Upper lobe of left lung (tissue), 6 donors: Measurements from ENCODE around the gene PDE4B. TPM values are rescaled to one million over a fixed set of nuclear protein-coding genes. Genes with fewer than 3 reads are reported as not detected.

Experiments used
- ATAC-seq, 2 donors: fragments of 200-7000 bp; cut with Tn5 transposase; one replicate each; pipeline ENCODE4 v1.9.1; 2022; ENCODE audit warnings: mild to moderate bottlenecking in 2 of 2, moderate library complexity in 2 of 2; ENCODE audit not compliant: low FRiP score in 2 of 2
- DNase-seq, 2 donors: peaks; one replicate each; pipeline ENCODE4 v3.0.0-alpha.2; 2019 to 2020
- H3K27ac ChIP-seq, 4 donors: fragments of 200-600 bp; sonication (generic); one replicate each; pipeline ENCODE4 v1.5.1; 2016 to 2019
- H3K27me3 ChIP-seq, 4 donors: fragments of 200-600 bp; sonication (generic); one replicate each; pipeline ENCODE4 v1.5.1; 2017 to 2019
- H3K36me3 ChIP-seq, 4 donors: fragments of 200-600 bp; sonication (generic); one replicate each; pipeline ENCODE4 v1.5.1; 2016 to 2019
- H3K4me1 ChIP-seq, 4 donors: fragments of 200-600 bp; sonication (generic); one replicate each; pipeline ENCODE4 v1.5.1; 2018 to 2019
- H3K4me3 ChIP-seq, 4 donors: fragments of 200-600 bp; sonication (generic); one replicate each; pipeline ENCODE4 v1.5.1; 2017 to 2019; ENCODE audit warnings: mild to moderate bottlenecking in 2 of 4, moderate library complexity in 1 of 4
- H3K9me3 ChIP-seq, 4 donors: fragments of 200-600 bp; sonication (generic); one replicate each; pipeline ENCODE4 v1.5.1; 2018 to 2019
- EP300 ChIP-seq, 4 donors: sonication (generic); formaldehyde crosslinking; IDR thresholded peaks; one replicate each; pipeline ENCODE4 v1.5.1; 2017; ENCODE audit warnings: antibody characterized with exemption in 4 of 4, control low read depth in 2 of 4
- POLR2A ChIP-seq, 4 donors: fragments of 450-650 bp; IDR thresholded peaks; one replicate each; pipeline ENCODE4 v1.5.1; 2016 to 2017; ENCODE audit warnings: antibody characterized with exemption in 4 of 4, mild to moderate bottlenecking in 2 of 4
- POLR2AphosphoS5 ChIP-seq, 2 donors: sonication (generic); formaldehyde crosslinking; IDR thresholded peaks; one replicate each; pipeline ENCODE4 v1.5.1; 2017; ENCODE audit warnings: antibody characterized with exemption in 2 of 2
- WGBS, 2 donors: methylation state at CpG; one replicate each; pipeline ENCODE4 v1.1.5; 2017 to 2018; 5-methylcytosine and 5-hydroxymethylcytosine counted together
- total RNA-seq, 6 donors: library from RNA; depleted of rRNA in 4 of 6; stranded (reverse); fragments of >200 nt in 4 of 6; gene quantifications; one replicate each; pipeline versions ENCODE4 v1.1.0 to v1.2.1, GENCODE V29; 2016 to 2021
- TF ChIP-seq, protein P1 (sequence below), 6 experiments: fragments of 450-650 bp in 4 of 6; fragments of 200-600 bp in 2 of 6; sonication (generic) in 2 of 6; IDR thresholded peaks; one replicate each; pipeline ENCODE4 v1.5.1; 2016 to 2019; ENCODE audit warnings: antibody characterized with exemption in 6 of 6
- donor health status: DM: no; HTN: no; CAD: no; lungs with moderate emphysema.
- donor health status: DM: no; HTN: yes; CAD: no; lungs with severe emphysema.

The PDE4B gene
- total RNA-seq, 6 donors from 2014 or later, result 8.1 to 61.6 (median 15.9) TPM

DNA sequence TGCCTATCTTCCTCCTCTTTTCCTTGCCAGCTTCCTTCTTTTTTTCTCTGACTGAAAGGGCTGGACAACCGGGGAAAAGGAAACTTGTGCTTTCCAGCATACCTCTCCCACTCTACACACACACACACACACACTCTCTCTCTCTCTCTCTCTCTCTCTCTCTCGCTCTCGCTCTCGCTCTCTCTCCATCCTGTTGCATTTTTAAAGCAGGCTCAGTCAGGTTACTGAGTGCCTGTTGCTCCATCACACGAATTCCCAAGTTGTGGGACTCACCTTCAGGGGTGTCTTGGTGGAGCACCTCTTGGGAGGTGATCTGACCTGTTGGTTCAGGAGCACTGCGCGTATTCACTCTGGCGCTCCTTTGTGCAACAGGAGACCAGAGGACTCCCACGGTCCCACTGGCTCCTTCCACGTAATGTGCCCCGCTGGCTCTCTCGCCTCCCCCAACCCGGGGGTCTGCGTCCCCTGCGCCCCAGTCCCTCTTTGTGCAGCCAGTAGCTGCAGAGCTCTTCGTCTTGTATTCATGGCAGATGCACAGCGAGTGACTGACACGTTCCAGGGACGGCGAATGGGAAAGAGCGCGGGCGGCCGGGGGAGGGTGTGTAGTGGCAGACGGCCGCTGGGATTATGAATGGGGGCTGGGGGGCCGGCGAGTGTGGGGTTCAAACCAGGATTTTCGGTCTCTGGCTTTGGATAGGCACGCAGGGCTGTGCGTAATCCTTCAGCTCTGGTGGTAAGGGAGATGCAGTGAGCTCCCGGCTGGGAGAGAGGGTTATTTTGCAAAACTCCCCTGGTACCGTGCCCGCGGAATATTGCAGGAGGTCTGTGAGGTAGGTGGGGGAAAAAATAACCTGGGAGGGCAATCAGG, 660 bp upstream of the PDE4B start:
- no peaks in the 10 kb centered on the region for H3K36me3 ChIP-seq
- H3K4me3 ChIP-seq, result peak overlapping the region in 3 of 4 donors; percentile 31 to 48 (median 45)
- WGBS, 2 donors, result 9% methylated on average over 24 to 31 of the region's 35 CpGs
- peaks cover 0 to 6% (median 3%) of the 10 kb centered on the region in 4 donors for H3K9me3 ChIP-seq
- H3K4me1 ChIP-seq, result peaks cover 10 to 22% (median 14%) of the 10 kb centered on the region in 4 donors
- H3K27me3 ChIP-seq, result peaks cover 0 to 21% (median 5%) of the 10 kb centered on the region in 4 donors
- TF ChIP-seq POLR2AphosphoS5 (IDR thresholded peaks at IDR 0.05) (no peak), POLR2A (IDR thresholded peaks at IDR 0.05) (no peak), EP300 (IDR thresholded peaks at IDR 0.05) (no peak)
- TF ChIP-seq, protein P1, sequence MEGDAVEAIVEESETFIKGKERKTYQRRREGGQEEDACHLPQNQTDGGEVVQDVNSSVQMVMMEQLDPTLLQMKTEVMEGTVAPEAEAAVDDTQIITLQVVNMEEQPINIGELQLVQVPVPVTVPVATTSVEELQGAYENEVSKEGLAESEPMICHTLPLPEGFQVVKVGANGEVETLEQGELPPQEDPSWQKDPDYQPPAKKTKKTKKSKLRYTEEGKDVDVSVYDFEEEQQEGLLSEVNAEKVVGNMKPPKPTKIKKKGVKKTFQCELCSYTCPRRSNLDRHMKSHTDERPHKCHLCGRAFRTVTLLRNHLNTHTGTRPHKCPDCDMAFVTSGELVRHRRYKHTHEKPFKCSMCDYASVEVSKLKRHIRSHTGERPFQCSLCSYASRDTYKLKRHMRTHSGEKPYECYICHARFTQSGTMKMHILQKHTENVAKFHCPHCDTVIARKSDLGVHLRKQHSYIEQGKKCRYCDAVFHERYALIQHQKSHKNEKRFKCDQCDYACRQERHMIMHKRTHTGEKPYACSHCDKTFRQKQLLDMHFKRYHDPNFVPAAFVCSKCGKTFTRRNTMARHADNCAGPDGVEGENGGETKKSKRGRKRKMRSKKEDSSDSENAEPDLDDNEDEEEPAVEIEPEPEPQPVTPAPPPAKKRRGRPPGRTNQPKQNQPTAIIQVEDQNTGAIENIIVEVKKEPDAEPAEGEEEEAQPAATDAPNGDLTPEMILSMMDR (IDR thresholded peaks at IDR 0.05), result no peak
- peak; percentile 37 to 74 for ATAC-seq
- peak in 1 of 2 donors; percentile 75 for DNase-seq
- peak overlapping the region in 1 of 4 donors; percentile 43 for H3K27ac ChIP-seq

DNA sequence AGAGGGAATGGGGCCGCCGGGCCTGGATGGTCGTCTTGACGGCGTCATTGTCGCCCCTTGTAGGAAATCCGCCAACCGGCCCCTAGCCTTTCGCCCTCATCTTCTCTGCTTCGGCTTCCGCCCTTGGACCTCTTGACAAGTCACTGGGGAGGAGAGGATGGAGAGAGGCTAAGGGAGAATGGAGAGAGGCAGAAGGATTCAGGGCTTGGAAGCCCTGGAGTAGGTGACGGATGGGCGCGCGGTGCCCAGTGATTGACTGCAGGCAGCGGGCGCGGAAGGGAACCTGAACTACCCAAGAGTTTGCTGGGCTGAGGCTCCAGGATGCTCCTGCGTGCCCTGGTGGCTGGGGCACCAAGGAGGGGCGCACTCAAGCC, 651 bp downstream of the PDE4B start:
- peaks cover 10 to 22% (median 14%) of the 10 kb centered on the region in 4 donors for H3K4me1 ChIP-seq
- peaks cover 0 to 6% (median 3%) of the 10 kb centered on the region in 4 donors for H3K9me3 ChIP-seq
- DNase-seq (peak in 1 of 2 donors; percentile 56), ATAC-seq (peak in 1 of 2 donors; percentile 34)
- no peak overlapping the region for H3K27ac ChIP-seq
- H3K27me3 ChIP-seq, result peaks cover 0 to 21% (median 5%) of the 10 kb centered on the region in 4 donors
- H3K4me3 ChIP-seq, result peak overlapping the region in 3 of 4 donors; percentile 31 to 48 (median 45)
- no peaks in the 10 kb centered on the region for H3K36me3 ChIP-seq
- WGBS, 2 donors, result 5 to 11% methylated on average over 17 to 20 of the region's 20 CpGs
- TF ChIP-seq POLR2A (IDR thresholded peaks at IDR 0.05) (no peak), EP300 (IDR thresholded peaks at IDR 0.05) (no peak), POLR2AphosphoS5 (IDR thresholded peaks at IDR 0.05) (no peak)
- TF ChIP-seq, protein P1 (IDR thresholded peaks at IDR 0.05), result no peak

DNA sequence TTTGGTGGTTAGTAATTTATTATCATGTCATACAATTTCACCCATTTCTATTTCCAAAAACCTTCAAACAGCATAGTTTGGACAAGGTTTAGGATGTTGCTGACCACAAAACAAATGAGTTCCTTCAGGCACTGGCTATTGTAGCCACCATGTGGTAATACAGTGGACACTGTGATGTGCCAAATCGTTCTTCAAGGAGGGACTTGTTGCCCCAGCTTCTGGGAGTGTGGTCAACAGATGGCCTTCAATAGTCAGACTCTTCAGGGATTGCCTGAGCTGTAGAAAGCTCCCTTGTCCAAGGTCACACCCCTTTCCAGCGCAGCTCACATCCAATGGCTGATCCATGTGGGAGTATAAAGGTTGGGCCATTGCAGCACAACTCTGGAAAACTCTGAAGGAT, 2.6 kb downstream of the PDE4B start:
- DNase-seq, result no peak
- no peak for ATAC-seq
- H3K27me3 ChIP-seq, result peaks cover 0 to 21% (median 5%) of the 10 kb centered on the region in 4 donors
- H3K27ac ChIP-seq, result no peak overlapping the region
- TF ChIP-seq, protein P1 (IDR thresholded peaks at IDR 0.05), result no peak
- TF ChIP-seq POLR2A (IDR thresholded peaks at IDR 0.05) (no peak), EP300 (IDR thresholded peaks at IDR 0.05) (no peak), POLR2AphosphoS5 (IDR thresholded peaks at IDR 0.05) (no peak)
- WGBS, 2 donors, result 80 to 87% methylated on average over 2 of the region's 2 CpGs
- no peaks in the 10 kb centered on the region for H3K9me3 ChIP-seq
- no peaks in the 10 kb centered on the region for H3K36me3 ChIP-seq
- H3K4me1 ChIP-seq, result peaks cover 10 to 22% (median 14%) of the 10 kb centered on the region in 4 donors
- no peak overlapping the region for H3K4me3 ChIP-seq

DNA sequence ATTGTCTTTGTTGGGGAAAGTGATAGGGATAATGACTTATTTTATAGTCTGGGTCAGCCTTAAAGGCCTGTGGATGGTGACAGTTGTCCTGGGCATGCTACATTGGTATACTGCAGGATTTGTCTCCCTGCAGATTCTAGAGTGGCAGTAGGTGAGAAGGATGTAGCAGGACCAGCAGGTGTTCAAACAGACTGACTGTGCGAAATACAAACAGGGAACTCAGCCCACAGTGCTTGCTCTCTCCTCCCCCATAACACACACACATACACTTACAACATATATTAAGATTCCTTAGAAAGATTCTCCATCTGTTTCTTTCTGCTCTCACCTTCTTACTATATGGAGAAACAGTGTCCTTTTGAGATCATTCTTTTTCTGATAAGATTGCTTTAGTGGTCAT, 6.9 kb downstream of the PDE4B start:
- no peak overlapping the region for H3K27ac ChIP-seq
- WGBS, 2 donors, result 93 to 96% methylated on average over 1 of the region's 1 CpG
- no peak for DNase-seq

More for the DNA sequence above, 6.9 kb downstream of the PDE4B start:
- H3K9me3 ChIP-seq, result no peaks in the 10 kb centered on the region
- peaks cover 0 to 5% (median 0%) of the 10 kb centered on the region in 4 donors for H3K27me3 ChIP-seq
- H3K4me3 ChIP-seq, result no peak overlapping the region
- TF ChIP-seq, protein P1 (IDR thresholded peaks at IDR 0.05), result no peak
- no peak for TF ChIP-seq EP300 (IDR thresholded peaks at IDR 0.05)
- TF ChIP-seq POLR2A (IDR thresholded peaks at IDR 0.05), result no peak
- no peak for TF ChIP-seq POLR2AphosphoS5 (IDR thresholded peaks at IDR 0.05)
- no peak for ATAC-seq
- no peaks in the 10 kb centered on the region for H3K4me1 ChIP-seq
- H3K36me3 ChIP-seq, result no peaks in the 10 kb centered on the region
